Activated naive CD4-positive, alpha-beta T cell treated with Interleukin-2 at 50 U/mL for 16 hours (primary cell): ENCODE data around the gene AKAP12.

Experiments
- DNase-seq: peaks from one replicate; pipeline ENCODE4 v3.0.0-alpha.2; 2020

The AKAP12 gene

GRCh38 chr6:151236668-151237401 is 2.9 kb upstream of the AKAP12 start:
- DNase-seq = no peak

- DNase-seq = peak; percentile 11
Measured at GRCh38 chr6:151240036-151240685, 394 bp downstream of the AKAP12 start.

GRCh38 chr6:151240791-151241642 is 1.2 kb downstream of the AKAP12 start:
- no peak for DNase-seq

- no peak for DNase-seq
Measured at GRCh38 chr6:151241853-151242252, 2.1 kb downstream of the AKAP12 start.

GRCh38 chr6:151242420-151242861 is 2.7 kb downstream of the AKAP12 start:
- DNase-seq = no peak

GRCh38 chr6:151243481-151243880 is 3.7 kb downstream of the AKAP12 start:
- no peak for DNase-seq

GRCh38 chr6:151247490-151247889 is 7.7 kb downstream of the AKAP12 start:
- DNase-seq = no peak

- no peak for DNase-seq
Measured at GRCh38 chr6:151248295-151248694, 8.5 kb downstream of the AKAP12 start.

- DNase-seq = no peak
Measured at GRCh38 chr6:151252634-151253033, 12.9 kb downstream of the AKAP12 start.

- DNase-seq = no peak
Measured at GRCh38 chr6:151254451-151255081, 14.8 kb downstream of the AKAP12 start.

GRCh38 chr6:151255811-151256210 is 16.0 kb downstream of the AKAP12 start:
- no peak for DNase-seq

GRCh38 chr6:151257985-151258445 is 18.2 kb downstream of the AKAP12 start:
- DNase-seq = no peak

- DNase-seq = no peak
Measured at GRCh38 chr6:151260205-151260604, 20.4 kb downstream of the AKAP12 start.

GRCh38 chr6:151263035-151263434 is 23.3 kb downstream of the AKAP12 start:
- no peak for DNase-seq

- no peak for DNase-seq
Measured at GRCh38 chr6:151263967-151264366, 24.2 kb downstream of the AKAP12 start.

- DNase-seq = no peak
Measured at GRCh38 chr6:151265282-151265681, 25.5 kb downstream of the AKAP12 start.

GRCh38 chr6:151269321-151269995 is 29.7 kb downstream of the AKAP12 start:
- DNase-seq = no peak

GRCh38 chr6:151275121-151275520 is 35.4 kb downstream of the AKAP12 start:
- no peak for DNase-seq

GRCh38 chr6:151275566-151275965 is 35.8 kb downstream of the AKAP12 start:
- DNase-seq = no peak

- DNase-seq = no peak
Measured at GRCh38 chr6:151276112-151276740, 36.5 kb downstream of the AKAP12 start.

GRCh38 chr6:151279891-151280290 is 40.1 kb downstream of the AKAP12 start:
- DNase-seq = no peak

GRCh38 chr6:151280859-151281258 is 41.1 kb downstream of the AKAP12 start:
- no peak for DNase-seq
